ENCODE data around the gene GSX1. TPM values are rescaled to one million over a fixed set of nuclear protein-coding genes. Genes with fewer than 3 reads are reported as not detected.

Gene GSX1
- total RNA-seq, 6 donors from 2014 or later: not detected

GRCh38 chr13:27775943-27776342 is 16.3 kb upstream of the GSX1 start:
- ATAC-seq (ENCODE audit: low FRiP score in 2 of 2): no peak

GRCh38 chr13:27782151-27782550 is 10.1 kb upstream of the GSX1 start:
- no peaks in the 10 kb centered on the region for H3K36me3 ChIP-seq
- H3K27me3 ChIP-seq: no peaks in the 10 kb centered on the region
- whole genome bisulfite sequencing, 2 donors: 69 to 73% methylated on average over 5 of the region's 5 CpGs

More at GRCh38 chr13:27775943-27776342, 16.3 kb upstream of the GSX1 start:
- Histone ChIP-seq H3K4me1 (no peaks in the 10 kb centered on the region), H3K27me3 (no peaks in the 10 kb centered on the region), H3K36me3 (no peaks in the 10 kb centered on the region), H3K27ac (no peak overlapping the region), H3K9me3 (no peaks in the 10 kb centered on the region), H3K4me3 (no peak overlapping the region)
- WGBS, 2 donors: 13 to 24% methylated on average over 10 to 13 of the region's 13 CpGs
- no peak for DNase-seq
- TF ChIP-seq EP300 (IDR thresholded peaks at IDR 0.05) (no peak), CTCF (IDR thresholded peaks at IDR 0.05) (no peak), POLR2AphosphoS5 (IDR thresholded peaks at IDR 0.05) (no peak), POLR2A (IDR thresholded peaks at IDR 0.05) (no peak)

GRCh38 chr13:27783111-27783510 is 9.2 kb upstream of the GSX1 start:
- H3K27me3 ChIP-seq: no peaks in the 10 kb centered on the region
- no peak for DNase-seq
- 26 to 48% methylated on average over 4 of the region's 4 CpGs for WGBS, 2 donors

More at GRCh38 chr13:27782151-27782550, 10.1 kb upstream of the GSX1 start:
- no peak for DNase-seq
- no peaks in the 10 kb centered on the region for H3K4me1 ChIP-seq
- TF ChIP-seq EP300 (IDR thresholded peaks at IDR 0.05) (no peak), POLR2AphosphoS5 (IDR thresholded peaks at IDR 0.05) (no peak), POLR2A (IDR thresholded peaks at IDR 0.05) (no peak), CTCF (IDR thresholded peaks at IDR 0.05) (no peak)
- H3K27ac ChIP-seq: no peak overlapping the region
- H3K4me3 ChIP-seq: no peak overlapping the region
- H3K9me3 ChIP-seq: no peaks in the 10 kb centered on the region
- ATAC-seq (ENCODE audit: low FRiP score in 2 of 2): no peak

GRCh38 chr13:27788271-27788670 is 4.0 kb upstream of the GSX1 start:
- H3K27me3 ChIP-seq: peaks cover 0 to 48% (median 31%) of the 10 kb centered on the region in 4 donors
- no peak for TF ChIP-seq CTCF (IDR thresholded peaks at IDR 0.05)
- no peak for TF ChIP-seq EP300 (IDR thresholded peaks at IDR 0.05)
- TF ChIP-seq POLR2A (IDR thresholded peaks at IDR 0.05): no peak
- TF ChIP-seq POLR2AphosphoS5 (IDR thresholded peaks at IDR 0.05): no peak

More at GRCh38 chr13:27783111-27783510, 9.2 kb upstream of the GSX1 start:
- Histone ChIP-seq H3K27ac (no peak overlapping the region), H3K4me1 (no peaks in the 10 kb centered on the region), H3K36me3 (no peaks in the 10 kb centered on the region), H3K9me3 (no peaks in the 10 kb centered on the region), H3K4me3 (no peak overlapping the region)
- no peak for ATAC-seq (ENCODE audit: low FRiP score in 2 of 2)
- peak in 3 of 6 experiments; percentile 7 to 31 (median 12) for TF ChIP-seq CTCF (IDR thresholded peaks at IDR 0.05)
- TF ChIP-seq POLR2A (IDR thresholded peaks at IDR 0.05): no peak

GRCh38 chr13:27789153-27789494 is 3.2 kb upstream of the GSX1 start:
- H3K4me3 ChIP-seq: peak overlapping the region in 2 of 4 donors; percentile 17 to 36
- 8 to 13% methylated on average over 6 of the region's 6 CpGs for WGBS, 2 donors
- peaks cover 3 to 57% (median 38%) of the 10 kb centered on the region in 4 donors for H3K27me3 ChIP-seq
- DNase-seq: no peak
- H3K4me1 ChIP-seq: peaks cover 32 to 51% (median 36%) of the 10 kb centered on the region in 4 donors
- H3K36me3 ChIP-seq: no peaks in the 10 kb centered on the region
- no peak for ATAC-seq (ENCODE audit: low FRiP score in 2 of 2)
- H3K27ac ChIP-seq: no peak overlapping the region
- TF ChIP-seq EP300 (IDR thresholded peaks at IDR 0.05): no peak
- no peaks in the 10 kb centered on the region for H3K9me3 ChIP-seq

More at GRCh38 chr13:27788271-27788670, 4.0 kb upstream of the GSX1 start:
- Histone ChIP-seq H3K9me3 (no peaks in the 10 kb centered on the region), H3K36me3 (no peaks in the 10 kb centered on the region), H3K4me1 (peaks cover 32 to 43% (median 36%) of the 10 kb centered on the region in 4 donors), H3K27ac (no peak overlapping the region), H3K4me3 (no peak overlapping the region)
- no peak for DNase-seq
- no peak for ATAC-seq (ENCODE audit: low FRiP score in 2 of 2)
- WGBS, 2 donors: 44 to 47% methylated on average over 1 of the region's 1 CpG
